T-helper 2 cell treated with Interferon-gamma antibody and Interleukin-4, amounts not matched to agents 100 ng/mL and 5 ng/mL, for 36 hours (primary cell): ENCODE measurements around the gene CCDC74B. TPM values are rescaled to one million over a fixed set of nuclear protein-coding genes. Genes with fewer than 3 reads are reported as not detected.
"Not testable (repeated sequence)": the region's sequence is repeated elsewhere in the genome, so short reads cannot be mapped to it uniquely, and the experiment has no call there.

Experiments used
- intact Hi-C: fragments of 100-400 bp; cut with micrococcal nuclease; formaldehyde crosslinking; loops from one replicate; pipeline ENCODE4 v1.15.1; 2023
- total RNA-seq: library from RNA; stranded (reverse); gene quantifications from 2 replicates; pipeline ENCODE4 v1.2.3, GENCODE V29; 2022

Gene CCDC74B
- total RNA-seq, 1 donor from 2014 or later, result 0.82 TPM

DNA sequence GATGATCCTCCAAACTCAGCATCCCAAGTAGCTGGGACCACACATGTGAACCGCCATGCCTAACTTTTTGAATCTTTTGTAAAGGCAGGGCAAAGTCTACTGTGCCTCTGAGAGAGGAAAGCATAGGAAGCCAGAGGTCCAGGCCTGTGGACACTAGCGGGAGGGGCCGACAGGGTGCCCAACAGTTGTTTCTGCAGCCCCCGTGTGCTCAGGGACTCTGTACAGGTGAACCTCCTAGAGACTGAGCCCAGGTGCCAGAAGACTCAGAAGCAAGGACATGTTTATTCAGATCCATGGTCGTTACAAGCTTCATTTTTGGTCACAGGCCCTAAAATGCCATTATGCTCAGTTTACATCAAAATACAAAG is 6.2 kb upstream of the CCDC74B start:
- intact Hi-C loops, result not testable (repeated sequence)

DNA sequence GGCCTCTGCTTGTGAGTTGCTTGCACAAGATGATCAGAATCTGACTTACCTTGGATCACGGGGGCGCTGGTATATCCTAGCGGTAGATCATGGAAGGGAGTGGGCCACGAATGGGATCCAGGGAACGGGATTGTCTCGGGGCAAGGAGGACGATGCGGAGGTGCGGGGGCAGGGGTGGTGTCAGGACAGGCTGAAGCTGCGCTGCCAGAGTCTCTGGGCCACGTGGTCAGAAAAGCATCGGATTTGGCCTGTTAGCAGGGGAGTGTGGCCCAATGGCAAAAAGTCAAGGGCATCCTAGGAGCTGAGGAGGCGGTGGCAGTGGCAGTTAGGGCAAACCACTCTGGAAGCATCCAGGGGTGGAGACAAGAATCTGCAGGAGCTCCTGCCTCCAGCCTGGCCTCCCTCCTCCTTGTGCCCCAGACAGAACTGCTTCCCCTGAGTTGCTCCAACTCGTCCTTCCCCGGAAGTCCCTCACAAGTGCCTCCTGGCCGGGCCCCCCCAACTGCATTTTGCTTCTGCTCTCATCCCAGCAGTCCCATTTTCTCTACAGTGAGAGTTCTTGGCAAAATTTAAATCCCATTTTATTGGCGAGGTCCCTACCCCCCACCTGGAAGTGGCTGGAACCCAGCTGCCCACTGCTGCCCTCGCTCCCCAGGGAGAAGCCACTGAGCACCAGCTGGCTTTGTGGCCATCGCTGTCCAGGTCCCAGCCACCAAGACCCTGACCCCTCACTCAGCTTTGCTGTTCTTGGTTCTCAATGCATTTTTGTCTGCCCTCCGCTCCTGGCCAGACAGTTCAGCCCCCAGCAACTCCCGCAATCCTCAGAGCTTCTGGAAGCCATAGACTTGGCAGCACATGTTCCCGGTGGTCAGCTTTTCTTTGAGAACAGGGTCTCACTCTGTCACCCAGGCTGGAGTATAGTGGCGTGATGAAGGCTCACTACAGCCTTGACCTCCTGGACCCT is 5.6 kb upstream of the CCDC74B start:
- intact Hi-C loops, result no loop called here

- intact Hi-C loops, result loop anchor here (5.0 kb wide), 1 partner anchor 34 kb away; the partner anchor contains the start of genes MZT2B and SMPD4
These were observed 3.6 kb upstream of the CCDC74B start for GRCh38 chr2:130148515-130148914.

GRCh38 chr2:130143266-130144039 is 1.5 kb downstream of the CCDC74B start:
- intact Hi-C loops, result not testable (repeated sequence)

DNA sequence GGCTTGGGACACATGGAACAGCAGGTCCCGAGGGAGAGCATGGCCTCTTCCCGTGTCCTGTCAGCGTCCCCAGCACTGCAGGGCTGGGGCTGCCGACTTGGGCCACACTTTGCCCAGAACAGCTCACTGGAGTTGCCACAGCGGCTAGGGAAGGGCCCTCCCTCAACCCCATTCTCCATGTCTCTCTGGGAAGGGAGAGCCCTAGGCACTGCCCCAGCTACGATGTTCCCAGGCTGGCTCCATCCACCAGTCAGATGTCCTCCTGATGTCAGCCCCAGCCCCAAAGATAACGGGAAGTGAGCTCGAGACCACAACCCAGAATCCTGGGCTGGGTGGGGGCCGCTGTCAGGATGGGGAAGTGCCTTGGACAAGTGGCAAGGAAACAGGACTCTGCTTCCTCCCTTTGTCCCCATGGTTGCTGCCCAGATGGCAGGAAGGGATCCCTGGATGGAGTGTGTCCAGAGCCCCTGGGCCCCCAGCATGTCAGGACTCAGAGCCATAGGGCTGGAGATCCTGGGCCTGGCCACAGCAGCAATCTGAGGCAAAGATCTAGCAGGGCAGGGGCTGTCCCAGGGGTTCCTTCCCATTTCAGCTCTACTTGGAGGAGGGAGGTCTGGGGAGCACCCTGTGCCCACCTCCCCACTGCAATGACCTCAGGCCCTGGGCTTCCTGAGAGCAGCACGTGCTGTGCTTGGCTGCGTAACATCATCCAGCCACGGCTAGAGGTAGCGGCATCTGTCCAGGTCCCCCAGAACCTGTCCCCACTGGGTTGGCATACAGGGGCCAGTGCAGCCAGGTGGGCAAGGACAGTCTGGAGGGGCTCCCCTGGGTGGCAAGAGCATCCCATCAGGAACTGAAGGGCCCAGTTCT is 2.3 kb downstream of the CCDC74B start:
- intact Hi-C loops, result not testable (repeated sequence)

- intact Hi-C loops, result not testable (repeated sequence)
These were observed 3.1 kb downstream of the CCDC74B start for GRCh38 chr2:130141645-130142370.

DNA sequence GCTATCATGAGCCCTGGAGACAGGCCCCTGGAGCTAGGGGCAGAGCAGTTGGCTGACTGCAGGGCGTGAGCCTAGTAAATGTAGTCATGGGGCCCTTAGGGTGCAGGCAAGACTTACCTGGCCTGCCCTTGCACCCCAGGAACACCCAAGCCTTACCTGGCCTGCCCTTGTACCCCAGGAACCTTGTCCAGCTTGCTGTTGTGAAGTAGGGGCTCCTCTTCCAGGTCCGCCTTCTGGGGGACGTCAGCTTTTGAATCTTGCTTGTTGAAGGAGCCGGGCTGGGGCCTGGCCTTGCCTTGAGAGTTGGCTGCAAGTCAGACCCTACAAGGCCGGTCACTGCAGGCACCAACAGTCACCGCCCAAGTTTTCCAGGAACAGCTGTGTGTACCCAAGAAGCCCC is 3.9 kb downstream of the CCDC74B start:
- intact Hi-C loops, result not testable (repeated sequence)

GRCh38 chr2:130140516-130140915 is 4.4 kb downstream of the CCDC74B start:
- intact Hi-C loops, result not testable (repeated sequence)

- intact Hi-C loops, result not testable (repeated sequence)
These were observed 5.3 kb downstream of the CCDC74B start for GRCh38 chr2:130139331-130140280.

DNA sequence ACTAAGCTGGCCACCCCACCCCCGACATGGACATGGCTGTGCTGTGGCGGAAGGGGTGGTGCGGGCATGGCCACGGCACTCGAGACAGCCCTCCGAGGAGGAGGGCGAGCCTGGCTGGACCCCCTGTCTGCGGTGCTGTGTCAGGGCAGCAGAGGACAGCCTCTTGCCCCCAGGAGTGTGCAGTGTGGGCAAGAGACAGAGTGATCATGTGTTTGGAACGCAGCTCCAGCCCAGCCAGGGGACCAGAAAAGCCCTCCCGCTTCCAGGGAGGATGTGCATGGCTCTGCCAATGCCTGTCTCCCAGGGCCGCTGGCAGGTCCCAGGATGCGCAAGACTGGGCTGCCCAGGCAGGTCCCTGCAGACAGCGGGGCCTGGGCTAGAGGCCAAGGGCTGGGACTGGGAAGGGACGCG is 6.1 kb downstream of the CCDC74B start:
- intact Hi-C loops, result not testable (repeated sequence)

DNA sequence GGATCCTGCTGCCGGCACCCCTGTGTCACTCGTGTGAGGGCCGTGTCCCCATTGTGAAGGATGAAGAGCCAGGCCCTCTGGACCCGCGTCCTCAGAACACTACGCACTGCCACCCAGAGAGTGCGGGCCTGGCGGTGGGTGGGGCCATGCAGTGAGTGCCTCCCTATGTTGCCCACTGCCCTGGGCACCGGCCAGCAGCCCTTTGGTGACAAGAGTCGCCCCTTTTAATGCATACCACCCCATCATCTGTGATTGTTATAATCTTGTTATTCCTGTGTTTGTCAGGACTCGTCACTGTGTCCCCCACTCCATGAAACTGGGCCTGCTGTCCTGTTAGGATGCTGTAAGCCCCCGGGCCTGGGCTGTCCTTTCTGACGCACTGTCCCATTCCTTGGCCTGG is 6.6 kb downstream of the CCDC74B start:
- intact Hi-C loops, result not testable (repeated sequence)

GRCh38 chr2:130137118-130137517 is 7.8 kb downstream of the CCDC74B start:
- intact Hi-C loops, result not testable (repeated sequence)

DNA sequence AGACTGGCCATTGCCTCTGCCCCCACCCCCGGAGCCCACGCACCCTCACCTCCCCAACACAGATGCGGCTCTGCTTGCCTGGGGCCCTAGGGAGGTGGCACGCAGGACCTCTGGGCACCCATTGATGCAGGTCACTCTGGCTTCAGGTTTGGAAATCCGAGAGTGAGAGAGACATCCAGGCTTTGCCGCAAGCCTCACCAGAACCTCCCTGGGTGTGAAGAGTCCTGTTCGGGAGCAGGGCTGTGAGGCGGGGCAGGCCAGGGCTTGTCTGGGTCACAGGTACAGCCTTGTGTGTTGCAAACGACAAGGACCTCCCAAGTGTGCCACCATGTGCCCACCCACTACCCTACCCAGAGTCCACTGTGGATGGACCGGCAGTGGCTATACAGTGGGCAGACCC is 8.4 kb downstream of the CCDC74B start:
- intact Hi-C loops, result not testable (repeated sequence)

DNA sequence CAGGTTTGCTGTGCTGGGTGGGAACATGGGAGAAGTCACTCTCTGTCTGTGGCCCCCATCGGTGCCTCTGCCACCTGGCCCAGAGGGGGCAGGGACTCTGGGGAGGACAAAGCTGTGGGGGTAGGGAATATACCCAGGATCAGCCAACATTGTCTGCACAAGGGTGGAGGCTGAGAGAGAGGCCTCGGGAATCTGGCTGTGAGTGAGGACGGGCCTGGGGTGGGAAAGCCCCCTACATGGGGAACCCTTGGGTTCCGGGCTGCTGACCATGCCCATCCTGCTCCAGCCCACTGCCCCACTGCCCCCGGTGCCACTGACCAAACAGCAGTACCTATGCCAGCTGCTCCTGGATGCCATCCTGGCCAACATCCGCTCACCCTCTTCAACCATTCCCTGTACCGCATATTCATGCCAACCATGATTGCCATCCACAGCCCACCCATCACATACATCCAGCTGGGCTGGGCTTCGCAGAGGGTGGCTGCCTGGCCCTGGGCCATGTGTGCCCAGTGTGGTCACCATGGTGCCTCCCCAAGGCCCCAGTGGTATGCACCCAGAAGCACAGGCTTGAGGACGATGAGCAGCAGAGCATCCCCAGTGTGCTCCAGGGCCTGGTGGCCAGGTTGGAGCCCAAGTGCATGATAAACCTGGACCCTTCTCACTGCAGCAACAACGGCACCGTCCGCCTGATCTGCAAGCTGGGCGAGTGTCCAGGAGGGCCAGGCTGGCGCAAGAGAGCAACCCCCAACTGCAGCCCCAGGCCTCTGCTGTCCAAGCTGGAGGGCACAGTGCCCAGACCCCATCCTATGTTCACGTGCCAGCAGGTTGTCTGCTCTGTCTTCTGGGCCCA is 9.0 kb downstream of the CCDC74B start:
- intact Hi-C loops, result no loop called here

GRCh38 chr2:130129120-130129829 is 15.6 kb downstream of the CCDC74B start, which contains the start of gene POTEF:
Gene POTEF (minus strand): TSS chr2:130129222. CDS start chr2:130120515, 8,707 bp downstream.
- intact Hi-C loops, result not testable (repeated sequence)

DNA sequence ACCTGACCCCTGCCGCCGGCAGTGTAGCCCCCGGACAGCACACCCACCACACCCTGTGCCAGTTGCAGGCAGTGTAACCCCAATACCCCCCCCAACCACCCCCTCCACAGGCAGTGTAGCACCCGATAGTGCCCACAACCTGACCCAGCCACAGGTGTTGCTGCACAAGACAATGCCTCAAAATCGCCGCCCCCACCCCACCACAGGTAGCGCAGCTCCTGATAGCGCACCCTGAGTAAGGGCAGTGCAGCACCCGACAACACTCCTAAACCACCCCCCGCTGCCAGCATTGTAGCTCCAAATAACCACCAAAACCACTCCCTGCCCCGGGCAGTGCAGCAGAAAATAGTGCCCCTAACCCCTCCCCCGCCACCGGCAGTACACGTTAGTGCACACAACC is 16.4 kb downstream of the CCDC74B start:
- intact Hi-C loops, result not testable (repeated sequence)

- intact Hi-C loops, result not testable (repeated sequence)
These were observed 17.2 kb downstream of the CCDC74B start for GRCh38 chr2:130127726-130128125.

DNA sequence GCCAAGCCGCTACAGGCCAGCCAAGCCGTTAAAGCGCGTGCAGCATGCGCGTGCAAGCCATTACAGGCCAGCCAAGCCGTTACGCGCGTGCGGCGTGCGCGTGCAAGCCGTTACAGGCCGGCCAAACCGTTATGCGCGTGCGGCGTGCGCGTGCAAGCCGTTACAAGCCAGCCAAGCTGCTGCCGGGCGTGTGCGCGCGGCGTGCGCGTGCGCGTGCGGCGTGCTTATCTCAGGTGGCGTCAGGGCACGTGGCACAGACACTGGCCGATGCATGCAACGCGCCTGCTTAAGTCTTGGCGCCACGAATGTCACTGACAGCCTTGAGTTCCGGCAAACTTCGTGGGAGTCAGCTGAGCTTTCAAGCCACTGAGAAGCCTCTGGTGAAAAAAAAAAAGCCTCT is 24.0 kb downstream of the CCDC74B start:
- intact Hi-C loops, result not testable (repeated sequence)
